H9 (cell line): ENCODE results near the gene PCOLCE2. TPM values are rescaled to one million over a fixed set of nuclear protein-coding genes. Genes with fewer than 3 reads are reported as not detected.

ENCODE experiments used
- DNase-seq: peaks from one replicate; pipeline ENCODE4 v3.0.0-alpha.2; 2017
- H2AFZ ChIP-seq: one replicate; pipeline ENCODE4 v1.6.1; 2013; ENCODE audit warnings: mild to moderate bottlenecking, low read length, control low read depth, moderate library complexity
- H2AK5ac ChIP-seq: 2 replicates; pipeline ENCODE4 v1.6.1; 2013; ENCODE audit warnings: low read length, control low read depth, mixed read lengths; ENCODE audit not compliant: insufficient read length
- H2BK120ac ChIP-seq: one replicate; pipeline ENCODE4 v1.6.1; 2013; ENCODE audit warnings: low read depth, mild to moderate bottlenecking, low read length, control low read depth, inconsistent platforms; ENCODE audit not compliant: poor library complexity, severe bottlenecking
- H2BK12ac ChIP-seq: 2 replicates; pipeline ENCODE4 v1.6.1; 2013; ENCODE audit warnings: low read length, control low read depth, mixed read lengths, low read depth; ENCODE audit not compliant: insufficient read length
- H2BK15ac ChIP-seq: 2 replicates; pipeline ENCODE4 v1.6.1; 2013; ENCODE audit warnings: low read depth, low read length, control low read depth
- H2BK20ac ChIP-seq: one replicate; pipeline ENCODE4 v1.6.1; 2013; ENCODE audit warnings: low read depth, mild to moderate bottlenecking, low read length, control low read depth, inconsistent platforms; ENCODE audit not compliant: poor library complexity, severe bottlenecking
- H2BK5ac ChIP-seq: 2 replicates; pipeline ENCODE4 v1.6.1; 2013; ENCODE audit warnings: low read length, control low read depth, mixed read lengths; ENCODE audit not compliant: insufficient read length
- H3K14ac ChIP-seq: 2 replicates; pipeline ENCODE4 v1.6.1; 2013; ENCODE audit warnings: low read length, control low read depth; ENCODE audit not compliant: insufficient read depth
- H3K18ac ChIP-seq: 2 replicates; pipeline ENCODE4 v1.6.1; 2013; ENCODE audit warnings: low read depth, mild to moderate bottlenecking, mixed read lengths, low read length, control low read depth; ENCODE audit not compliant: insufficient read length
- H3K23ac ChIP-seq: 2 replicates; pipeline ENCODE4 v1.6.1; 2013; ENCODE audit warnings: low read length, control low read depth, mixed read lengths, low read depth; ENCODE audit not compliant: insufficient read length
- H3K23me2 ChIP-seq: 2 replicates; pipeline ENCODE4 v1.6.1; 2013; ENCODE audit warnings: low read depth, mild to moderate bottlenecking, mixed read lengths, low read length, control low read depth; ENCODE audit not compliant: insufficient read length, poor library complexity, severe bottlenecking
- H3K27ac ChIP-seq: 2 replicates; pipeline ENCODE4 v1.5.1; 2013; ENCODE audit warnings: low read length, control low read depth, mixed read lengths, low read depth; ENCODE audit not compliant: insufficient read length
- H3K27me3 ChIP-seq: 2 replicates; pipeline ENCODE4 v1.6.1; 2013; ENCODE audit warnings: low read length, control low read depth, inconsistent platforms; ENCODE audit not compliant: insufficient read depth
- H3K4ac ChIP-seq: 2 replicates; pipeline ENCODE4 v1.6.1; 2013; ENCODE audit warnings: low read depth, mild to moderate bottlenecking, control low read depth, inconsistent platforms, low read length, moderate library complexity
- H3K4me1 ChIP-seq: 2 replicates; pipeline ENCODE4 v1.6.1; 2013; ENCODE audit warnings: low read length, control low read depth, inconsistent platforms; ENCODE audit not compliant: insufficient read depth
- H3K4me2 ChIP-seq: 2 replicates; pipeline ENCODE4 v1.6.1; 2013; ENCODE audit warnings: low read length, control low read depth, mixed read lengths; ENCODE audit not compliant: insufficient read length, insufficient read depth
- H3K56ac ChIP-seq: 2 replicates; pipeline ENCODE4 v1.6.1; 2013; ENCODE audit warnings: low read depth, mild to moderate bottlenecking, mixed read lengths, low read length, control low read depth; ENCODE audit not compliant: insufficient read length
- H3K79me1 ChIP-seq: 2 replicates; pipeline ENCODE4 v1.6.1; 2013; ENCODE audit warnings: low read depth, mild to moderate bottlenecking, moderate library complexity, low read length, control low read depth, inconsistent platforms; ENCODE audit not compliant: insufficient read depth, poor library complexity, severe bottlenecking
- H3K79me2 ChIP-seq: 2 replicates; pipeline ENCODE4 v1.6.1; 2013; ENCODE audit warnings: low read length, control low read depth, inconsistent platforms; ENCODE audit not compliant: insufficient read depth
- H3K9ac ChIP-seq: 2 replicates; pipeline ENCODE4 v1.6.1; 2013; ENCODE audit warnings: low read length, control low read depth, mixed read lengths; ENCODE audit not compliant: insufficient read length; ENCODE audit errors: extremely low read depth
- H3K9me3 ChIP-seq: one replicate; pipeline ENCODE4 v1.6.1; 2013; ENCODE audit warnings: low read depth, low read length, inconsistent platforms; ENCODE audit not compliant: control insufficient read depth
- H3T11ph ChIP-seq: one replicate; pipeline ENCODE4 v1.6.1; 2013; ENCODE audit warnings: mild to moderate bottlenecking, low read length, control low read depth, inconsistent platforms
- H4K20me1 ChIP-seq: one replicate; pipeline ENCODE4 v1.6.1; 2013; ENCODE audit not compliant: control insufficient read depth, insufficient read length, insufficient read depth
- H4K5ac ChIP-seq: 2 replicates; pipeline ENCODE4 v1.6.1; 2013; ENCODE audit warnings: low read depth, mild to moderate bottlenecking, mixed read lengths, low read length, control low read depth; ENCODE audit not compliant: insufficient read length
- H4K8ac ChIP-seq: replicated peaks from 2 replicates; pipeline ENCODE4 v1.6.1; 2013; ENCODE audit warnings: low read length, control low read depth, mixed read lengths, low read depth; ENCODE audit not compliant: insufficient read length
- H4K91ac ChIP-seq: 2 replicates; pipeline ENCODE4 v1.6.1; 2013; ENCODE audit warnings: low read depth, mild to moderate bottlenecking, moderate library complexity, mixed read lengths, low read length, control low read depth; ENCODE audit not compliant: insufficient read length
- H3K27ac Mint-ChIP-seq, 3 experiments: 2 replicates in 2 of 3; 3 replicates in 1 of 3; pipeline ENCODE4 v1.8.0; 2020 to 2021; ENCODE audit warnings: mixed read lengths in 3 of 3, mild to moderate bottlenecking in 1 of 3, moderate library complexity in 1 of 3
- H3K27me3 Mint-ChIP-seq: 2 replicates; pipeline ENCODE4 v1.8.0; 2021; ENCODE audit warnings: low read depth, mild to moderate bottlenecking, moderate library complexity, mixed read lengths
- H3K36me3 Mint-ChIP-seq, 3 experiments: 2 replicates in 2 of 3; 3 replicates in 1 of 3; pipeline ENCODE4 v1.8.0; 2020 to 2021; ENCODE audit warnings: low read depth in 3 of 3, mixed read lengths in 3 of 3; ENCODE audit not compliant: insufficient read depth in 1 of 3
- H3K4me1 Mint-ChIP-seq, 2 experiments: 2 replicates each; pipeline ENCODE4 v1.8.0; 2020; ENCODE audit warnings: mixed read lengths in 2 of 2
- H3K4me3 Mint-ChIP-seq, 2 experiments: 2 replicates in 1 of 2; 3 replicates in 1 of 2; pipeline ENCODE4 v1.8.0; 2020 to 2021; ENCODE audit warnings: mild to moderate bottlenecking in 2 of 2, mixed read lengths in 2 of 2, moderate library complexity in 1 of 2
- H3K9me3 Mint-ChIP-seq, 2 experiments: 2 replicates in 1 of 2; 3 replicates in 1 of 2; pipeline ENCODE4 v1.8.0; 2020; ENCODE audit warnings: mild to moderate bottlenecking in 2 of 2, mixed read lengths in 2 of 2, moderate library complexity in 1 of 2
- CTCF ChIP-seq: fragments of 200-600 bp; sonication (generic); conservative IDR thresholded peaks from 3 replicates; pipeline ENCODE4 v1.8.0; 2021; ENCODE audit warnings: antibody characterized with exemption, mild to moderate bottlenecking
- WGBS: extraction: QIAGEN DNeasy Blood & Tissue Kit; methylation state at CpG from one replicate; pipeline ENCODE4 v1.1.7; 2013; ENCODE audit warnings: missing lambda C conversion rate, low lambda C conversion rate, mixed read lengths; ENCODE audit not compliant: insufficient read length; ENCODE audit errors: extremely low coverage; 5-methylcytosine and 5-hydroxymethylcytosine counted together
- total RNA-seq: library from RNA; stranded (reverse); gene quantifications from 2 replicates; pipeline ENCODE4 v1.2.1, GENCODE V29; 2021

PCOLCE2 gene
- total RNA-seq, 1 experiment from 2014 or later: 9.2 TPM

- Histone ChIP-seq H3K27ac (no peak overlapping the region), H2AFZ (no peak overlapping the region), H3K9ac (no peak overlapping the region), H3K14ac (no peak overlapping the region), H3K9me3 (no peaks in the 10 kb centered on the region), H3K18ac (no peak overlapping the region), H3K79me1 (no peaks in the 10 kb centered on the region), H2BK5ac (no peak overlapping the region), H4K8ac (no peak overlapping the region), H2AK5ac (no peak overlapping the region), H2BK120ac (no peak overlapping the region), H4K91ac (no peak overlapping the region), H3K23ac (no peak overlapping the region), H2BK20ac (no peak overlapping the region), H3K4ac (no peak overlapping the region), H3K27me3 (peaks cover 2% of the 10 kb centered on the region; the same call in 1 of the 2 replicates), H3K4me1 (no peaks in the 10 kb centered on the region), H4K20me1 (no peaks in the 10 kb centered on the region), H3K79me2 (no peaks in the 10 kb centered on the region; the same call in 1 of the 2 replicates), H3K23me2 (peaks cover 7% of the 10 kb centered on the region), H2BK15ac (no peak overlapping the region), H3K56ac (no peak overlapping the region), H3T11ph (no peak overlapping the region), H4K5ac (no peak overlapping the region), H2BK12ac (no peak overlapping the region), H3K4me2 (no peak overlapping the region)
- Mint-ChIP-seq H3K4me1 (peaks cover 5 to 14% of the 10 kb centered on the region in 2 experiments), H3K9me3 (no peaks in the 10 kb centered on the region), H3K36me3 (peaks cover 0 to 3% (median 0%) of the 10 kb centered on the region in 3 experiments; a peak in 2 of 7 replicates), H3K27ac (no peak overlapping the region), H3K4me3 (peak overlapping the region in 1 of 2 experiments; percentile 38; a peak in 2 of 5 replicates), H3K27me3 (peaks cover 23% of the 10 kb centered on the region)
- DNase-seq: no peak
- no peak for TF ChIP-seq CTCF
- no CpG with 5 or more reads among the region's 2 CpGs for WGBS
Observed at GRCh38 chr3:142886940-142887339, 1.9 kb downstream of the PCOLCE2 start.
